Parathyroid adenoma (tissue), 2 donors: ENCODE data around the gene SLAMF6.

ENCODE experiments used
- H2AFZ ChIP-seq: fragments of 300-600 bp; sonication (generic); one replicate; pipeline ENCODE4 v1.7.0; 2017; ENCODE audit warnings: antibody characterized with exemption, mild to moderate bottlenecking
- H3K27ac ChIP-seq: fragments of 300-600 bp; sonication (generic); one replicate; pipeline ENCODE4 v1.7.0; 2017
- H3K27me3 ChIP-seq: fragments of 300-600 bp; sonication (generic); one replicate; pipeline ENCODE4 v1.7.0; 2017; ENCODE audit warnings: low read length; ENCODE audit not compliant: control insufficient read depth, insufficient read depth
- H3K36me3 ChIP-seq: fragments of 300-600 bp; sonication (generic); one replicate; pipeline ENCODE4 v1.7.0; 2017; ENCODE audit warnings: low read length; ENCODE audit not compliant: control insufficient read depth, insufficient read depth
- H3K4me1 ChIP-seq: fragments of 300-600 bp; sonication (generic); one replicate; pipeline ENCODE4 v1.7.0; 2017; ENCODE audit warnings: control low read depth
- H3K4me2 ChIP-seq: fragments of 300-600 bp; sonication (generic); one replicate; pipeline ENCODE4 v1.7.0; 2017; ENCODE audit warnings: low read length
- H3K4me3 ChIP-seq: fragments of 300-600 bp; sonication (generic); one replicate; pipeline ENCODE4 v1.7.0; 2017; ENCODE audit warnings: low read depth, low read length
- H3K79me2 ChIP-seq: fragments of 300-600 bp; sonication (generic); one replicate; pipeline ENCODE4 v1.7.0; 2017; ENCODE audit warnings: control low read depth
- H3K9ac ChIP-seq: fragments of 300-600 bp; sonication (generic); one replicate; pipeline ENCODE4 v1.7.0; 2017; ENCODE audit warnings: mild to moderate bottlenecking
- H3K9me3 ChIP-seq: fragments of 300-600 bp; sonication (generic); one replicate; pipeline ENCODE4 v1.7.0; 2017; ENCODE audit warnings: low read length; ENCODE audit not compliant: control insufficient read depth
- CTCF ChIP-seq: fragments of 300-600 bp; sonication (generic); IDR thresholded peaks from one replicate; pipeline ENCODE4 v1.7.0; 2017; ENCODE audit warnings: antibody characterized with exemption, mild to moderate bottlenecking
- donor health status: primary hyperparathyroidism.

SLAMF6 gene

GRCh38 chr1:160438935-160439334 lies 84.1 kb downstream of the SLAMF6 start:
- Histone ChIP-seq H2AFZ (no peak overlapping the region), H3K4me2 (no peak overlapping the region), H3K36me3 (no peaks in the 10 kb centered on the region)

GRCh38 chr1:160438317-160438918 lies 84.6 kb downstream of the SLAMF6 start:
- no peaks in the 10 kb centered on the region for H3K27me3 ChIP-seq
- H3K27ac ChIP-seq: no peak overlapping the region
- H3K4me2 ChIP-seq: no peak overlapping the region
- H3K9ac ChIP-seq: no peak overlapping the region
- H3K4me1 ChIP-seq: no peaks in the 10 kb centered on the region
- H3K79me2 ChIP-seq: no peaks in the 10 kb centered on the region
- no peaks in the 10 kb centered on the region for H3K36me3 ChIP-seq
- no peaks in the 10 kb centered on the region for H3K9me3 ChIP-seq
- no peak overlapping the region for H3K4me3 ChIP-seq
- peak overlapping the region; percentile 67 for H2AFZ ChIP-seq
- TF ChIP-seq CTCF: no peak

More at GRCh38 chr1:160438935-160439334, 84.1 kb downstream of the SLAMF6 start:
- Histone ChIP-seq H3K9me3 (no peaks in the 10 kb centered on the region), H3K79me2 (no peaks in the 10 kb centered on the region), H3K9ac (no peak overlapping the region), H3K4me1 (no peaks in the 10 kb centered on the region), H3K27me3 (no peaks in the 10 kb centered on the region), H3K27ac (no peak overlapping the region), H3K4me3 (no peak overlapping the region)
- TF ChIP-seq CTCF: no peak

- H3K27ac ChIP-seq: no peak overlapping the region
- no peaks in the 10 kb centered on the region for H3K27me3 ChIP-seq
- H3K9me3 ChIP-seq: no peaks in the 10 kb centered on the region
- no peaks in the 10 kb centered on the region for H3K36me3 ChIP-seq
- H3K4me3 ChIP-seq: no peak overlapping the region
- H2AFZ ChIP-seq: peak overlapping the region; percentile 67
- no peaks in the 10 kb centered on the region for H3K79me2 ChIP-seq
- no peak for TF ChIP-seq CTCF
- H3K4me1 ChIP-seq: no peaks in the 10 kb centered on the region
- H3K9ac ChIP-seq: no peak overlapping the region
- H3K4me2 ChIP-seq: no peak overlapping the region
These were observed 85.4 kb downstream of the SLAMF6 start for GRCh38 chr1:160437432-160438316.

GRCh38 chr1:160436966-160437365 lies 86.1 kb downstream of the SLAMF6 start:
- Histone ChIP-seq H3K36me3 (no peaks in the 10 kb centered on the region), H3K27ac (no peak overlapping the region), H3K4me3 (no peak overlapping the region), H3K9me3 (no peaks in the 10 kb centered on the region), H3K9ac (no peak overlapping the region), H3K4me1 (no peaks in the 10 kb centered on the region), H3K27me3 (no peaks in the 10 kb centered on the region), H3K4me2 (no peak overlapping the region), H3K79me2 (no peaks in the 10 kb centered on the region), H2AFZ (no peak overlapping the region)
- no peak for TF ChIP-seq CTCF
